Stimulated activated CD8-positive, alpha-beta memory T cell treated with anti-CD3 and anti-CD28 coated beads, Interleukin-4, amount 100 ng/mL, for 1 hour (primary cell): ENCODE measurements around the gene PPID.
A peak's percentile ranks its signal among the peaks of the same experiment; 100 is the strongest.
"Not testable (repeated sequence)": the region's sequence is repeated elsewhere in the genome, so short reads cannot be mapped to it uniquely, and the experiment has no call there.

Experiments
- DNase-seq, 2 donors: peaks; one replicate each; pipeline ENCODE4 v3.0.0-alpha.2; 2020; ENCODE audit warnings: low read depth in 2 of 2, low spot score in 1 of 2

Gene PPID

GRCh38 chr4:158738866-158739265, 15.7 kb upstream of the PPID start:
- DNase-seq = no peak

- peak in 1 of 2 donors; percentile 24 for DNase-seq
These were observed 6.7 kb upstream of the PPID start for GRCh38 chr4:158729716-158730559.

- DNase-seq = no peak
These were observed 5.0 kb upstream of the PPID start for GRCh38 chr4:158728236-158728635.

GRCh38 chr4:158726633-158727032, 3.4 kb upstream of the PPID start:
- no peak for DNase-seq

- no peak for DNase-seq
These were observed 1.4 kb upstream of the PPID start for GRCh38 chr4:158724637-158725036.

GRCh38 chr4:158722291-158722916, 792 bp downstream of the PPID start:
- no peak for DNase-seq

GRCh38 chr4:158721680-158722079, 1.5 kb downstream of the PPID start:
- DNase-seq = no peak

GRCh38 chr4:158715802-158716201, 7.4 kb downstream of the PPID start:
- no peak for DNase-seq

- no peak for DNase-seq
These were observed 8.3 kb downstream of the PPID start for GRCh38 chr4:158714937-158715336.

GRCh38 chr4:158712622-158713021, 10.6 kb downstream of the PPID start:
- DNase-seq = not testable (repeated sequence)

- no peak for DNase-seq
These were observed 12.4 kb downstream of the PPID start for GRCh38 chr4:158710814-158711213.

GRCh38 chr4:158704274-158704673, 18.9 kb downstream of the PPID start:
- DNase-seq = no peak

- no peak for DNase-seq
These were observed 34.4 kb downstream of the PPID start for GRCh38 chr4:158688813-158689212.

GRCh38 chr4:158682066-158682465, 41.1 kb downstream of the PPID start:
- DNase-seq = no peak

GRCh38 chr4:158681629-158682028, 41.6 kb downstream of the PPID start:
- DNase-seq = no peak

- DNase-seq = no peak
These were observed 44.4 kb downstream of the PPID start for GRCh38 chr4:158678767-158679166.

- DNase-seq = no peak
These were observed 47.1 kb downstream of the PPID start for GRCh38 chr4:158676076-158676475.

- DNase-seq = no peak
These were observed 49.6 kb downstream of the PPID start for GRCh38 chr4:158673633-158674032.

- peak; percentile 93 to 97 for DNase-seq
These were observed 51.0 kb downstream of the PPID start, which contains the start of gene ETFDH for GRCh38 chr4:158671915-158672806. TSS of gene ETFDH (plus strand) at chr4:158672296. CDS start at chr4:158672457, 161 bp downstream.

- DNase-seq = no peak
These were observed 51.6 kb downstream of the PPID start, which contains the start of gene C4orf46 for GRCh38 chr4:158671665-158671914. TSS of gene C4orf46 (minus strand) at chr4:158671887. CDS start at chr4:158671801, 86 bp downstream.

GRCh38 chr4:158670975-158671664, 52.1 kb downstream of the PPID start:
- peak; percentile 10 to 13 for DNase-seq
